NCI-H2107 treated with DMSO at 0.1 percent for 48 hours (cell line): Measurements from ENCODE around the gene SRGAP2B.
"Not testable (repeated sequence)": the region's sequence is repeated elsewhere in the genome, so short reads cannot be mapped to it uniquely, and the experiment has no call there.

Source experiments
- DNase-seq: peaks from one replicate; lab custom pipeline; 2025; ENCODE audit not compliant: unreplicated experiment; lab: John Stamatoyannopoulos, UW

The SRGAP2B gene

GRCh38 chr1:145000074-145000742 is 94.9 kb downstream of the SRGAP2B start:
- not testable (repeated sequence) for DNase-seq

- DNase-seq = not testable (repeated sequence)
These were observed 96.2 kb downstream of the SRGAP2B start for GRCh38 chr1:144998981-144999273.

DNA sequence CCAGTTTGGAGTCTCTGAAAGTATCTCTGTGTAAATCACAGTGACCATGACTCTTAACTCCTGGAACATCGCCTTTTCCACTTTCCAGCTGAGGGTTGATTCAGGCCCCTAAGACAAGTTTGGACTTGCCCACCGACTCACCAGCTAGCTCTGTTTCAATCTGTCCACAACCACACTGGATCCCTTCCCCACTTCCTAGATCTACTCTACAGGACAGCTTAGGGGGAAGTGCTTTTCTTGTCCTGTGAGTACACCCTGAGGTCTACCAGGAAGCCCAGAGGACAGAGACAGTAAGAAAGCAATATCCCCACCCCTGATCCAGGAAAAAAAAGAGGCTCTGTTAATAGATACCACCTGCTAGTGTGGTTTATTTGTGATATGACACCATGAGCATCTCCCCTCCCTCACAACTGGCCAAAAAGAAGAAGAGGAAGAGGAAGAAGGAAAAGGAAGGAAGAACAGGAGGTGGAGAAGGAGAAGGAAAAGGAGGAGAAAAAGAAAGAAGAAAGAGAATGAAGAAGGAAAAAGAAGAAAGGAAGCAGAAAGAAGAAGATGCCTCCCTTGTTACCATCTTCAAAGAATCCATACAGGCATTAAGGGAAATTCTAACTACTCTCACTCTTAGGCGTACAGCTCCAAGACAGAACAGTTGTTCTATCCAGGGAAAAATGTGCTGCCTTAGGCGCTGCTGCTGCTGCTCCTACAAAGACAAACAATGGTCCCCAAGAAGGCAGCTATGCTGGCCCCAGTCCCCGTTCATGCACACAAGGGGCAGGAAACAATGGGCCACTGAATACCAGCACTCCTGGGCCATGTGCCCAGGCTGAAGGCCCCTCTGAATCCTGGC is 96.8 kb downstream of the SRGAP2B start:
- DNase-seq = not testable (repeated sequence)

GRCh38 chr1:144995833-144996410 is 99.2 kb downstream of the SRGAP2B start:
- not testable (repeated sequence) for DNase-seq

DNA sequence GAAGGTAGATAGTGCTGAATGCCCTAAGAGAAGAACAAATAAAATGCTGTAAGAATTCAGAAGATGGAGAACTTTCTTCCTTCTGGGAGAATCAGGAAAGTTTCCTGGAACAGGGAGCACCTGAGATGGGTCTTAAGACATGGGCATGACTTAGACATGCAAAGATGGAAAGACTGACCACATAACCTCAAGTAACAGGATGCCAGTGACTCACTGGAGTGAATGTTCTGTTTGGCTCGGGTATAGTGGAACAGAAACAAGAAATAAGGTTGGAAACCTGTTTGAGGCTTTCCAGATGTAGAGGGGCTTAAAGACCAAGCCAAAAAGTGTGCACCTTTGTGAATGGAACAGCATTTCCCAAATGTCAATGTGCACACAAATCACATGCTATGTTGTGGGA is 102.2 kb downstream of the SRGAP2B start:
- DNase-seq = not testable (repeated sequence)

- not testable (repeated sequence) for DNase-seq
These were observed 104.5 kb downstream of the SRGAP2B start for GRCh38 chr1:144990611-144991010.

GRCh38 chr1:144987131-144987530 is 108.0 kb downstream of the SRGAP2B start:
- not testable (repeated sequence) for DNase-seq

DNA sequence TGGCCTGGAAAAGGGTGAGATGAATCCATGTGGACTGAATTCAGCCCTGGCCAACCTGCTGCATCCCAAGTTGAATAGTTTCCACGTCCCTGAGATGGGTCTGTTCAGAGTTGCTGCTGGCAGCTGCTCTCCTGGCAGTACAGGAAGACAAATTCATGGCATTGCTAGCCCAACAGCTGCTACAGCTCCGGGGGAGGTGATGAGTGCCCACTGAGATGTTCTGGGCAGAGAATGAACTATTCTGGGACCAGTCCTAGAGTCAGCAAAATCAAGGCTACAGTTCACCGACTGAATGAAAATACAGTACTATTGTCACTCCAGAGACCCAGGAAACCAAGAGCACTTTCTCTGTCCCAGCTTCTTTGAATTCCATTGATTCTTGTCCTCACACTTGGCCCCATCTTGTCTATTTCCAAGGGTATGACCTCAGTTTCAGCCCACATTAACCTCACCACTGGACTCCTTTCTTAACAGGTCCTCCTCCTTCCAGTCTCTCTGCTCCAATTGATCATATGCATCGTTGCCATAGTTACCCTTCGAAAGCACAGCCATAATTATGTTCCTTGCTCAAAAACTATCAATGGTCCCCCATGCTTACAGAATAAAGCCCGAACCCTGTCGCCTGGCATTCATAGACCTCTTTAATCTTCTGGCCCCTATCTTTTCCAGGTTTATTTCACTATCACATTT is 108.8 kb downstream of the SRGAP2B start:
- DNase-seq = not testable (repeated sequence)

DNA sequence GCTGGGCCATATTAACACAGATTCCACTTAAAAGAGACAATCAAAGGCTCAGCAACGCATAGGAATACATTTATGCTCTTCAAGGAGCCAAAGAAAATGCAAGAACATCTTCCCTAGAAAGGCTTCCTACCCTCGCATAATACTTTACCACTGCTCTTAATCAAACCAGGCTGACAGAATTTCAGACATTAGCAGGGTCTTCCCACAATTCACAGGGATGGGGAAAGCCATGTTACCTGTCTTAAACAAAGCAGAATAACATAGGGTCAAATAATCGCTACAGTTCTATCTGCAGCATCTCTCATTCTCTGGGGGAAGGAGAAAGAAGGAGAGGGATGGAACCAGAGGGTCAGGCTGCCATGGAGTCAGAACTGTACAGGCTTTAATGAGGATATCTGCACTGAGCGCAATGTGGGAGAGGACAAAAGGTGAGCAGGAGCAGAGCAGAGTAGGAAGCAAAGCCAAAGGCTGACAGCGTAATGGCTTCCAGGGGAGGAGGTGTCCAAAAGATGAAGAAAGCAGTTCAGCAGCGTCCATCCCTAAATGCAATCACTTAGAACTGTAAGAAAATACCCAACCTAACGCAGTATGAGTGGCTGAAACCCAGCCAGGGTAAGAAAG is 109.5 kb downstream of the SRGAP2B start:
- DNase-seq = not testable (repeated sequence)

- not testable (repeated sequence) for DNase-seq
These were observed 112.2 kb downstream of the SRGAP2B start for GRCh38 chr1:144982802-144983525.

- not testable (repeated sequence) for DNase-seq
These were observed 114.0 kb downstream of the SRGAP2B start for GRCh38 chr1:144981157-144981556.

GRCh38 chr1:144979960-144980595 is 115.0 kb downstream of the SRGAP2B start:
- DNase-seq = not testable (repeated sequence)

- not testable (repeated sequence) for DNase-seq
These were observed 117.3 kb downstream of the SRGAP2B start for GRCh38 chr1:144977856-144978255.

GRCh38 chr1:144971936-144972335 is 123.2 kb downstream of the SRGAP2B start:
- not testable (repeated sequence) for DNase-seq

GRCh38 chr1:144966488-144966887 is 128.6 kb downstream of the SRGAP2B start:
- not testable (repeated sequence) for DNase-seq

- not testable (repeated sequence) for DNase-seq
These were observed 130.4 kb downstream of the SRGAP2B start for GRCh38 chr1:144964765-144965164.

GRCh38 chr1:144964186-144964585 is 130.9 kb downstream of the SRGAP2B start:
- DNase-seq = not testable (repeated sequence)

DNA sequence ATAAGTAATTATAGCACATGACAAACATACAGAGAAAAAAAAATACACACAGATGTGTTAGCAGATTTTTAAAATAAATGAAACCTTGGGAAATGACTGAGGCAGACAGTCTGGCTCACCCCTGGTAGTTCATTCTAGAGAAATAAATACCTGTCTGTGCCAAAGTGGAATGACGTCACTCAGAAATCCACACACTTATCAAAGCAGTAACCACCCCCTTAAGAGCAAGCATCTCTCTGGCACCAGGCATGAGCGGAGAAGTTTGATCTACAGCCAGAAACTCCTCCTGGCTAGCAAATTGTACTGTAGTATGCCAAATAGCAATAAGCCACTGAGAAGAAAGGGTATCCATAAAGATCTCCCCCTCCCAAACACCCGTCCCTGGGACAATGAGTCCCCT is 131.6 kb downstream of the SRGAP2B start:
- DNase-seq = not testable (repeated sequence)
